OCI-LY7 (cell line): ENCODE measurements around the gene LYPD5.

Experiments
- EZH2phosphoT487 ChIP-seq: fragments of 200-600 bp; sonication (generic); IDR thresholded peaks from 2 replicates; pipeline ENCODE4 v1.6.1; 2018; ENCODE audit warnings: low read depth, borderline replicate concordance, mild to moderate bottlenecking, mixed run types, antibody characterized with exemption, low read length, moderate library complexity, mixed read lengths
- TF ChIP-seq, protein P1 (sequence below): fragments of 200-600 bp; sonication (generic); conservative IDR thresholded peaks from 2 replicates; pipeline ENCODE4 v1.5.1; 2014; ENCODE audit warnings: mild to moderate bottlenecking, antibody characterized with exemption, low read length, moderate library complexity, mixed read lengths

GRCh38 chr19:43755256-43755801 lies 46.9 kb downstream of the LYPD5 start:
- TF ChIP-seq EZH2phosphoT487, result no peak
- TF ChIP-seq, protein P1, sequence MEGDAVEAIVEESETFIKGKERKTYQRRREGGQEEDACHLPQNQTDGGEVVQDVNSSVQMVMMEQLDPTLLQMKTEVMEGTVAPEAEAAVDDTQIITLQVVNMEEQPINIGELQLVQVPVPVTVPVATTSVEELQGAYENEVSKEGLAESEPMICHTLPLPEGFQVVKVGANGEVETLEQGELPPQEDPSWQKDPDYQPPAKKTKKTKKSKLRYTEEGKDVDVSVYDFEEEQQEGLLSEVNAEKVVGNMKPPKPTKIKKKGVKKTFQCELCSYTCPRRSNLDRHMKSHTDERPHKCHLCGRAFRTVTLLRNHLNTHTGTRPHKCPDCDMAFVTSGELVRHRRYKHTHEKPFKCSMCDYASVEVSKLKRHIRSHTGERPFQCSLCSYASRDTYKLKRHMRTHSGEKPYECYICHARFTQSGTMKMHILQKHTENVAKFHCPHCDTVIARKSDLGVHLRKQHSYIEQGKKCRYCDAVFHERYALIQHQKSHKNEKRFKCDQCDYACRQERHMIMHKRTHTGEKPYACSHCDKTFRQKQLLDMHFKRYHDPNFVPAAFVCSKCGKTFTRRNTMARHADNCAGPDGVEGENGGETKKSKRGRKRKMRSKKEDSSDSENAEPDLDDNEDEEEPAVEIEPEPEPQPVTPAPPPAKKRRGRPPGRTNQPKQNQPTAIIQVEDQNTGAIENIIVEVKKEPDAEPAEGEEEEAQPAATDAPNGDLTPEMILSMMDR, result no peak
